HG03354 (cell line): Measurements from ENCODE around the gene FAM219B.
A peak's percentile ranks its signal among the peaks of the same experiment; 100 is the strongest.
"Not testable (repeated sequence)": the region's sequence is repeated elsewhere in the genome, so short reads cannot be mapped to it uniquely, and the experiment has no call there.

Experiments
- ATAC-seq: cut with Tn5 transposase; IDR thresholded peaks from one replicate; pipeline ENCODE4 v1.9.1; 2021; ENCODE audit warnings: mild to moderate bottlenecking; ENCODE audit not compliant: unreplicated experiment, poor library complexity, severe bottlenecking

Gene FAM219B, protein sequence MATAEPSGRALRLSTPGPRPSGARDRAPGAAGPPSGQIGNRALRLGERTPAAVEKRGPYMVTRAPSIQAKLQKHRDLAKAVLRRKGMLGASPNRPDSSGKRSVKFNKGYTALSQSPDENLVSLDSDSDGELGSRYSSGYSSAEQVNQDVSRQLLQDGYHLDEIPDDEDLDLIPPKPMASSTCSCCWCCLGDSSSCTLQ

DNA sequence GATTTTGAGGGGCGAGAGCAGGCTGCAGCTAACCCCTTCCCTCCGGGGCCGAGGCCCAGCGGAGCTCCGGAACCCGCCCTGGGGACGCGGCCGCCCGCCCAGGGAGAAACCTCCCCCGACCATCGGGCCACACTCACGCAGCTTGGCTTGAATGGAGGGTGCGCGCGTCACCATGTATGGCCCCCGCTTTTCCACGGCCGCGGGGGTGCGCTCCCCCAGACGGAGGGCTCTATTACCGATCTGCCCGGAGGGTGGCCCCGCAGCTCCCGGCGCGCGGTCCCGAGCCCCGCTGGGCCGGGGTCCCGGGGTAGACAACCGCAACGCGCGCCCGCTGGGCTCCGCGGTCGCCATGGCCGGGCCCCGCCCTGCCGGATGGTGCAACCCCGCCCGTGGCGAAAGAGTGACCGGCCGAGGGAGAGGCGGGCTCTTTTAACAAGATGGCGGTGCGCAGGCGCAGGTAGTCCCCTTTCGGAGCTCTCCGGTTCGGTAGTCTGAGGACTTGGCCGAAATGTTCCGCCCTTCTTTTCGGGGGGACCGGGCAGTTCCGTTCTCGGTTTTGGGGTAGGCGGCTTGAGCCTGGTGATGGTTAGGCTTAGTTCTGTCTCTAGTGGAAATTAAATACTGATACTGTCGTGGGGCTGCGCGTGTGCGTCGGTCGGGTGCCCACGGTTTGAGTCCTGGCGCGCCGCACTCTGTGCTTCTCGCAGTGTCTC lies at the start of gene FAM219B:
Gene FAM219B, minus strand, starts transcription at position 402 of the 713 bp plus-strand sequence. Its CDS starts 51 bp downstream, at position 351.
- peak; percentile 86 for ATAC-seq

DNA sequence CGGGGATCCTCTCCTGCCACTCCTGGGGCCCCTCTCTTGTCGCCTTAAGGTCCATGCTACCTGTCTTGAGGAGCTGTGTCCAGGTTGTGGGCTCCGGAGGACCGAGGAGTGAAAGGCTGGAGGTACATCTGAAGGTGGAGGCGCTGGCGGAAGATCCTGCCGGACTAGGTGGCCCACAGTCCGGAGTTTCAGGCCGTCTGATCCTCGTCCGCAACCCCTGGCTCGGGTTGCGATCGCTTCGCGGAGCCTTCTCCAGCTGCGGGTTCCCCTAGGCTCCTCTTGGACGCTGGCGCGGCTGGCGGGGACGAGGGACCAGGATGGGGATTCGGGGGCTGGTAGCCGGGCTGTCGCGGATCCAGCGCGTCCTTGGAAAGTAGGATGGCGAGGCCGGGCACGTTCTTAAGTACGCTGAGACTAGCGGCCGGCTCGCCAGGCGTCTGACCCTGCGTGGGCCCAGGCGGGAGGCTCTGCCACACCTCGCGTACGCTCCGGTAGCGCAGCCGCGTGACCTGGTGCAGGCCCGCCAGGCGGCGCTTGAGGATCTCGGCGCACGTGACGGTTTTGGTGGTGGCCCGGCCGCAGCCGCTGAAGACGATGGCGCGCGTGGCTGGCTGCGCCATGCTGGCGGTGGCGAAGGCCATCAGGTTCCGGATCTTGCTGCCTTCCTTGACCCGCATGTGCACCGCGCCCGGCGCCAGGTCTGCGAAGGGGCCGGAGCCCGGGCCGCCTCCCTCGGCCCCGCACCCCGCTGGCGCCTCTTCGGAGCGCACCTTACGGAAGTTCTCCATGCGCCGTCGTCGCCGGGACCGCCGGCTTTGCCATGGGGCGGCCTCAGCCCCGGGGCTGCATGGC lies 49.4 kb upstream of the FAM219B start:
- ATAC-seq = peak; percentile 60

DNA sequence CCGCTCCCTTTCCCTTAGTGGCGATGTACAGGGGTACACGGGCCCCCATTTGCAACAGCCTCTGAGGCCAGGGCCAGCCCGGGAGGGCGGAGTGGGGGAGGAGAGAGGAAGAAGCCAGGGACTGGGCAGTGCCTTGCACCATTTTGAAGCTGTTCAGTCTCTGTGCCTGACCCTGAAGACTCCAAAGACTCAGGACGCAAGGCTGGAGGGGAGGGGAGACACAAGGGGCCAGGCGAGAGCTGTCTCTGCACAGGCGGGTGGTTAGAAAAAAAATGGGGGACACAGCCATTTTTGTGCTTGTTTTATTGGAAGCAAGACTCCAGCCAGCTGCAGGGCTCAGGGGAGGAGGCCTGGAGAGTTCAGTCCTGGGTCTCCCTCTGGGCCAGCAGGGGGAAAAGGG lies 48.4 kb upstream of the FAM219B start:
- ATAC-seq = no peak

DNA sequence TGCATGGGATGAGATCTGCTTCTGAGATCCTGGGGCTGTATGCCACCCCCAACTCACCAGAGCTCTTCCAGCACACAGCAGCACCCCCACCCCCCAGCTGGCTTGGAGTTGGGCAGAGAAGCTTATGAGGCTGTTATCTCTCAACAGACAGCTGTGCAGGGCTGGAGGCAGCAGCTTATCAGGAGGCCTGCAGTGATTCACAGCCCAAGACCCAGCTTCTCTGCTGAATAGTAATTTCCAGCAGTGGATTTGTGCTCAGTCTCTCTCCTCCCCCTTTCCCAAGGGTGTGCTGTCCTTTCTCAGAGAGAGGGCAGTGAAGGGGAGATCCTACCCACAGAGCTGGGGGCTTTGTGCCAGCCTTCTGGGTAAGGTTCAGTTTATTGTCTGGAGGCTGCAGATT lies 47.9 kb upstream of the FAM219B start:
- ATAC-seq = no peak

DNA sequence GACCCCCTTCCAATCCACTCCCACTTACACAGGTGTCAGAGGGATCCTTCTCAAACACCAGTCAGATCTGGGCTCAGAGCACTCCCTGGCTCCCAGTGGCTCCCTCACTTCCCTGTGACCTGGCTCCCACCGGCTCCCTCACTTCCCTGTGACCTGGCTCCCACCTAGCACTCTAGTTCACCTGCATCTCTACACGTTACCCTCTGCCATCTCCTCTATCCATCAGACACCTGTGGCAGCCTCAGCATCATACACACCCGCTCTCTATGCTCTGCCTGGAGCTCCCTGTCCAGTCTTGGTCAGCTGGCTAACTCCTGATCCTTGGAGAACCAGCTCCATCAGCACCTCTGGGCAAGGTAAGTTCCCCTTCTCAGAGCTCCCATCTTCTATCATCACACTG lies 44.4 kb upstream of the FAM219B start:
- ATAC-seq = no peak

DNA sequence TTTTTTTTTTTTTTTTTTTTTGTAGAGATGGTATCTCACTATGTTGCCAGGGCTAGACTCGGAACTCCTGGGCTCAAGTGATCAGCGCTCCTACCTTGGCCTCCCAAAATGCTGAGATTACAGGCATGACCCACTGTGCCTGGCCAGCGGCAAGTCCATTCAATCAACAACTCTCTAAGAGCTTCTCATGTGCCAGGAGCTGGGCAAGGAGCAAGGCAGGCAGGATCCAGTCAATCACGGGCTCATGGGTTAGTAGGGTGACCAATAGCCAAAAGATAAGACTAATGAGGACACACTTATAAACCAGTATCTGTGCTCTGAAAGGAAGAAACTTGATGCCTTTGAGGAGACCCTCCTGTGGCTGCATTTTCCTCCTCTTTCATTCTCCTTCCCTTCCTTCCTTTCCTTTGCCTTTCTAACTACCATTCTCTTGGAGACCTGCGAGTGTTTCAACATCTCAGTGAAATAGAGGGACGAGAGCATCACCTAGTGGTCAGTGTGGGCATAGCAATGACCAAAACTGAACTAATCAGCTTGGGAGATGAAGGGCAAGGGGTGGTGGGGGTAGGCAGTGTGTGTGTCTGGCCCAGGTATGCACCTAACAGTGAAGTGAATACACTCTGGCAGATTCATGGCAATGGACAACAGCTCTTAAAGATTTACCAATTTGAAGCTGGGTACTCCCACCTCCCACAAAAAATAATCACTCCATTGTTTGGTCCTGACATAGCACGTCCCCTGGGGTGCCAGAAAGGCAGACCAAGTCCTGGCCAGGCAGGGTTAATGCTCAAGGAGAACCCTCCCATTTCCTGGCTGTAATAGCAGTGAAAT lies 43.6 kb upstream of the FAM219B start:
- no peak for ATAC-seq

DNA sequence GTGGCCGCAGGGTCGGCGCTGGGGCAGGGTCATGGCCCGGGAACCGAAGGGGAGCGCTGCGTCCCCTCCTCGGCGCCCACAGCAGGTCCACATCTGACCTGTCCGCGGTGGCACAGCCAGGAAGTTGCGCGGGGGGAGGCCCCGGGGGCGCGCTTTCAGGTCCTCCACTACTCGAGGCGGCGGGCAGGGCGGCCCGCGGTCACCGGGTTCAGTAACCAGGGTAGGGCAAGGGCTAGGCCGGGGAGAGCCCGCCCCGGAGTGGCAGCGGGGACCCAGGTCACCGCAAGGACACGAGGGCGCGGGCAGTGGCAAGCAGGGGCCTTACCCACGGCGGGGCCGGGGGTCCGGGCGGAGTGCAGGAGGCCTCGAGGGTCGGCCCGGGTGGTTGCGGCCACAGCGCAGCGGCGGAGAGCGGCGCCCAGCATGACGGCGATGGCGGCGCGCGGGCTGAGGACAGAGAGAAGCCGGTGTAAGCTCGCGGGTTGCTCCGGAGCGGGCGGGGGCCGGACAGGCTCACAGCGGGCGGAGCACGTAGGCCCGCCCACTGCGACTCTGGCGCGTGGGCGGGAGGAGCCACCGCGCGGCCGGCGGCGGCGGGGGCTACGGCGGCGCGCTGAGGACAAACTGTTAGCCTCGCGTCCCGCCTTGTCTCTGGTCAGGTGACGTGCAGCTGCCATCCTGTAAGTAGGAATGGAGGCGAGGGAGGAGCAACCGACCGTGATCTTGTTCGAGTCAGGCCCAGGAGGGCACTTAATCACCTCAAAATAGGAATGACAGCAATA lies 31.1 kb upstream of the FAM219B start, which contains the start of gene COX5A:
Gene COX5A, minus strand, starts transcription at position 484 of the 782 bp plus-strand sequence. Its CDS starts 59 bp downstream, at position 425.
- peak; percentile 91 for ATAC-seq

DNA sequence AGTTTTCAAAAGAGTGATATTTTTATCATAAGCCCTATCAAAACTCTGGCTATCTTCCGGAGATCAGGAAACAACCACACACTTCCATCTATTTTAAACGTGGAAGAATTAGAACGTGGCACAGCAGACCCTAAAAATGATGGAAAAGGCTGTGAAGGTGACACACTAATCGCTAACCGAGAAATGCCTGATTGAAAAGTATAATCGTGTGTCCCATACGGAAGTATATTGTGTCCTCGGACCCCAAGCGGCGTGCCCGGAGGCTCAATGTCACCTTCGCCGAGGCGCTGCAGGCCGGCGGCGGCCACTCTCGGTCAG lies 30.6 kb upstream of the FAM219B start:
- no peak for ATAC-seq

DNA sequence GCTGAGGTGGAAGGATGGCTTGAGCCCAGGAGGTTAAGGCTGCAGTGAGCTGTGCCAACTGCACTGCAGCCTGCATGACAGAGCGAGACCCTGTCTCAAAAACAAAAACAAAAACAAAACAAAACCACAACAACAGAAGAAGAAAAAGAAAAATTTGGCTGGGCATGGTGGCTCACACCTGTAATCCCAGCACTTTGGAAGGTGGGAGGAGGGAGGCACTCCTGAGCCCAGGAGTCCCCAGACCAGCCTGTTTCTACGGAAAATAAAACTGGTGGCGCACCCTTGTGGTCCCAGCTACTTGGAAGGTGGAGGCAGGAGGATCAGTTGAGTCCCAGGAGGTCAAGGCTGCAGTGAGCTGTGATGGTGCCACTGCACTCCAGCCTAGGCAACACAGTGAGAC lies 28.5 kb upstream of the FAM219B start:
- ATAC-seq = not testable (repeated sequence)

DNA sequence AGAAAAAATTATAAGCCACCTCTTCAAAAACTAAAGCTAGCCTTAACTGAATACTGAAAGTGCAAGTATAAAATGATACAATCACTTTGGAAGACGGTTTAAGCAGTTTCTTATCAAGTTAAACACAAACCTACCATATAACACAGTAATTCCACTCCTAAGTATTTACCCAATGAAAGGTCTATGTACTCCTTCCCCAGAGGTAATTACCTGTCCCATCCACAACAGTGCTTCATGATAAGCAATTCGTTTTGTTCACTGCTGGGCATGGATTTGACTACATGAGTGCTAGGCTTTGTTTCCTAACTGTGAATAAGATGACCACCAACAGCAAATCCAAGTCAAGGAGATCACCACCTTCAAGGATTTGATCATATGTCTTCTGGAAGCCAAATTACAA lies 26.9 kb upstream of the FAM219B start:
- ATAC-seq = no peak

DNA sequence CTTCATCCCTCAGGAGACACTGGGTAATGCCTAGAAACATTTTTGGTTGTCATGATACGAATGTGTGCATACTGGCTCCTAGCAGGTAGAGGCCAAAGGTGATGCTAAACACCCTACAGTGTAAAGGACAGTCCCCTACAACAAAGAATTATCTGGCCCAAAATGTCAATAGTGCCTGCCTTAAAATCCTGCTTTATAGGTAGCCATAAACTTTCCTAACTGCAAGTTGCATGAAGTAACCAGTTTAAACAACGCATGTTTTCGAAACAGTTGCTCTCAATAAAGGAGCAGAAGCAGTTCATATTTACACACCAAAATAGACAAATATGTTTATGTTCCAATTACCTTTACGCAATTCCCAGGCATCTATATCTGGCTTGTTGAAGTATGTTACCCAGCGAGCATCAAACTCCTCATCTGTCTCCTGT lies 22.1 kb upstream of the FAM219B start:
- ATAC-seq = no peak

DNA sequence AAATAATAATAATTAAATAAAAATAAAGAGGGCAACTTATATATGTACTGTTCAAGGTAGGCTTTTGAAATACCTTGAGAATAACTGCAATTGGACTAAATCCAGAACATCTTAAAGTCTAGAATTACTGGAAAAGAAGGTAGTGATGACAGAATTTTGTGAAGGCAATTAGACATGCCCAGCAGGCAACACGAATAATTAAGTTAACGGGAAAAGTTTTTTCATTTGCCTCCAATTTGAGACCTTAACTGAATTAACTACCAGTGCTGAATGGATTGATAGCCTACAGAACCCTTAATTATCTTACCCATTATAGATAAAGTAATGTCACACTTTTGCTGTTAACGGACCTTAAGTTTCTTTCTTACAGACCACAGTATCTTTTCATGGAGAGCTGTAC lies 17.9 kb upstream of the FAM219B start:
- no peak for ATAC-seq

DNA sequence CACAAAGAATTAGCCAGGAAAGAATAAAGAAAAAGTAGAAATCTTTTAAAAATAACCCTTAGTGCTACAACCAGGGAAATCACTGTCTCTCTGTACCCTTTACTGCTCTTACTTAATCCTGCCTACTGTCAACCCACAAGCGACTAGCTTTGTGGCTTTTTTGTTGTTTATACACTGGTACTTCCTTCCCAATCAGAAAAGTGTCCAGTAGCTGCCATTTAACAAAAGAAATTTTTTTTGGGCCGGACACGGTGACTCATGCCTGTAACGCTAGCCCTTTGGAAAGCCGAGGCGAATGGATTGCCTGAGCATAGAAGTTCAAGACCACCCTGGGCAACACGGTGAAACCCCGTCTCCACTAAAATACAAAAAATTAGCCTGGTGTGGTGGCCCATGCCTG lies 13.8 kb upstream of the FAM219B start:
- no peak for ATAC-seq

DNA sequence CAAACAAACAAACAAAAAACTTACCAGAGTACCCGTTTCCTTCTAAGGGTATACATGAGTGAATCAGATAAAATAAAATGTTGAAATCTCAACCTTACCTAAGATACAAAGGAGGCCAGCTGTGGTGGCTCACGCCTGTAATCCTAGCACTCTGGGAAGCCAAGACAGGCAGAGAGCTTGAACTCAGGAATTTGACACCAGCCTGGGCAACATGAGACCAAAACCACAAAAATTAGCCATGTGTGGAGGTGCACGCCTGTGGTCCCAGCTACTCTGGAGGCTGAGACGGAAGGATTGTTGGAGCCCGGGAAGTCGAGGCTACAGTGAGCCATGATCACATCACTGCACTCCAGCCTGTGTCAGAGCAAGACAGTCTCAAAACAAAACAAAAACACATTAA lies 11.0 kb upstream of the FAM219B start:
- ATAC-seq = no peak

DNA sequence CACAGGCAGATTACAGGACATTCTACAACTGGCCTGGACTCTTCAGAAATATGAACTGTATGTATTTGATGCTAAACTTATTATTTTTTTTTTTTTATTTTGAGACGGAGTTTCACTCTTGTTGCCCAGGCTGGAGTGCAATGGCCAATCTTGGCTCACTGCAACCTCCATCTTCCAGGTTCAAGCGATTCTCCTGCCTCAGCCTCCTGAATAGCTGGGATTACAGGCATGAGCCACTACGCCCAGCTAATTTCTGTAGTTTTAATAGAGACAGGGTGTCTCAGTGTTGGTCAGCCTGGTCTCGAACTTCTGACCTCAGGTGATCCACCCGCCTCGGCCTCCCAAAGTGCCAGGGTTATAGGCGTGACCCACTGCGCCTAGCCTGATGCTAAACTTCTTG lies 7.1 kb upstream of the FAM219B start:
- ATAC-seq = not testable (repeated sequence)

DNA sequence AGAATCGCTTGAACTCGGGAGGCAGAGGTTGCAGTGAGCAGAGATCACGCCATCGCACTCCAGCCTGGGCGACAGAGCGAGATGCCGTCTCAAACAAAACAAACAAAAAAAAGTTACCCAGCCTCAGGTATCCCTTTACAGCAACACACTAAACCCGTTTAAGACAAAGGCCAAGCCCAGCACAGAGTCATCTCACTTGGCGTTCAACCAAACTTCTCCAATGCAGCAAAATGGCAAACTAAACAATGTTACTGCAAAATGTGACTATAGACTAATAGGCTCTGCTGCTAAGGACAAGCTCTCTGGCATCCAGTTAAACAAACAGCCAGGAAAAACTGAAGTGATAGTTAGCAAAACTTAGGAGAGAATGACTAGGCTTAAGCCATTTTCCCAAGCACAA lies 6.4 kb upstream of the FAM219B start:
- no peak for ATAC-seq

DNA sequence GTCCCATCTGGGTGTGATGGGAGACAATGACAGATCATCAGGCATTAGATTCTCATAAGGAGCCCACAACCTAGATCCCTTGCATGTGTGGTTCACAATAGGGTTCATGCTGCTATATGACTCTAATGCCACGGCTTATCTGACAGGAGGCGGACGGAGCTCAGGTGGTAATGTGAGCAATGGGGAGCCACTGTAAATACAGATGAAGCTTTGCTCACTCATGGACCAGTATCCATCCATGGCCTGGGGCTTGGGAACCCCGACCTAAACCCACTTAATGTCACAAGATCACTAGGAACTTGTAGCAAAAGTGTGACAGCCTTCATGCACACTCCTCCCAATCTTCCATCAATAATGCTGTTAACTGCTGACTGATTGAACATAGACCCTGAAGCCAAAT lies 2.0 kb upstream of the FAM219B start:
- ATAC-seq = no peak

DNA sequence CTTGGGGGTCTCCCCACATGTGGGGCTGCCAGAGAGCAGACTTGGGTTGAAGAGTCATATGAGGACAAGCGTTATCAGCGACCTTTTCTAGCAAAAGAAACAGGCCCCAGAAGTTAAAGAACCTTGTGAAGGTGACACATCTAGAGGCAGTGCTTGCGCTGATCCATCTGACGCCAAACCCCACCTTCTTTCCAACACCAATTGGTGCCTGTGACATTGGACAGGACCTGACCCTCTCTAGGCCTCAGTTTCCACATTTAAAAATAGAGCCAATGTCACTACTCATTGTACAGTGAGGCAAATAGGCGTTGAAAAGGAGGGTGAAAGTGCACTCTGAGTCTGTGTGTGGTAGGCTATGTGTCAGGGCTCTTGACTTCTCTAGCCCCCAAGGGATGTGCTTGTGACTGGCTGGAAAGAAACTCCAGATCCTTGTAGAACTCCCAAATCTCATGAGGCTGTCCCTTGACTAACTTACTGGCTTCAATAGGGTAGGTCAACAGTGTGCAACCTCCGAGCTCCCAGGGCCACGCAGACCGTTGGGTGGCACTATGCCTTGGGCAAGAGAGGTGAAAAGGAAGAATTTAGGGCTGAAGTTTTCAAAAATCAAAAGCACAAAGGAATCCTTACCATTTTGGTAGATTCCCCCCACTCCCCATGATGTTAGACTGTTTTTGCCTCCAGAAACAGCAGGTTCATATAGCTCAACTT lies 666 bp upstream of the FAM219B start:
- ATAC-seq = no peak

DNA sequence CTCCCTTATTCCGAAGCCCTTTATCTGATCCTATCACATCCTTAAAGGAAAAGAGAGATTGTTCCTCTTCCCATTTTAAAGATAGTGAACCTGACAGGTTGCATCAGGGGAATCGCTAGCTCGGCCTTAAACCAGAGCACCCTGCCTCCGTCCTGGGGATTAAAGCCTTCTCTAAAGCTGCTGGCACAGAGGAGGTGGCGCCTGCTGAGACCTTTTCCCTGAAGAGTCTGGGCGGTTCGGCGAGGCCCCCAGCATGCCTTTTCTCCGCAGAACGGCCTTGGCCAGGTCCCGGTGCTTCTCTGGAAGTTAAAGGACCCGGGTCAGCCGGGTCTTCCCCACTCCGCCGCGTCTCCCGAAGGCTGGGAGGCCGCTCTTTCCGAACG lies 593 bp downstream of the FAM219B start:
- peak; percentile 23 for ATAC-seq
